Measurements from ENCODE around the gene ABCA9.
"Not testable (repeated sequence)": the region's sequence is repeated elsewhere in the genome, so short reads cannot be mapped to it uniquely, and the experiment has no call there.

Gene ABCA9

DNA sequence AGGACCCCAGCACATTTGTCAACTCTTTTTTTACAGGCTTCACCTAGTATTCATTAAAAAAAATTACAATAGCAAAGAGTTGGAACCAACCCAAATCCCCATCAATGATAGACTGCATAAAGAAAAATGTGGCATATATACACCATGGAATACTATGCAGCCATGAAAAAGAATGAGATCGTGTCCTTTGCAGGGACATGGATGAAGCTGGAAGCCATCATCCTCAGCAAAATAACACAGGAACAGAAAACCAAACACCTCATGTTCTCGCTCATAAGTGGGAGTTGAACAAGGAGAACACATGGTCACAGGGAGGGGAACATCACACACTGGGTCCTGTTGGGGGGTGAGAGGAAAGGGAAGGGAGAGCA lies 116.9 kb downstream of the ABCA9 start:
- not testable (repeated sequence) for H3K4me1 ChIP-seq (ENCODE audit: control insufficient read depth, insufficient read depth, low read depth, low read length); H3K79me1 ChIP-seq (replicated peaks; ENCODE audit: low read length, poor library complexity, severe bottlenecking); H3K14ac ChIP-seq (ENCODE audit: low read length in 2 of 2); H2BK120ac ChIP-seq (ENCODE audit: low read depth, low read length); H3K4me3 ChIP-seq (ENCODE audit: insufficient read depth in 1 of 2, low read depth in 1 of 2, low read length in 2 of 2); H4K91ac ChIP-seq (ENCODE audit: low read length); H4K8ac ChIP-seq (ENCODE audit: low read length); H3K4ac ChIP-seq (ENCODE audit: low read depth in 1 of 2, low read length in 2 of 2); H3K9me3 ChIP-seq (ENCODE audit: control insufficient read depth, low read length); H3K23ac ChIP-seq (ENCODE audit: low read length in 2 of 2); H3K27me3 ChIP-seq (ENCODE audit: control insufficient read depth in 1 of 2, insufficient read depth in 1 of 2, low read length in 2 of 2); H2BK15ac ChIP-seq (ENCODE audit: low read depth, poor library complexity, severe bottlenecking); H3K9ac ChIP-seq (ENCODE audit: low read length); H2AK5ac ChIP-seq (ENCODE audit: low read length, severe bottlenecking); H3K18ac ChIP-seq (ENCODE audit: low read depth in 1 of 2, low read length in 2 of 2); H3K27ac ChIP-seq (ENCODE audit: low read length, poor library complexity, severe bottlenecking); H2BK5ac ChIP-seq (ENCODE audit: low read depth, low read length, poor library complexity, severe bottlenecking); H2BK12ac ChIP-seq (ENCODE audit: low read length in 2 of 2); H2AFZ ChIP-seq (ENCODE audit: low read depth, low read length); DNase-seq; H3K4me2 ChIP-seq (ENCODE audit: low read length, poor library complexity, severe bottlenecking)
- 100% methylated on average over 1 of the region's 2 CpGs for WGBS
- peaks cover 0 to 33% of the 10 kb centered on the region in 2 experiments for H3K36me3 ChIP-seq (ENCODE audit: control insufficient read depth in 1 of 2, insufficient read depth in 2 of 2, low read depth in 1 of 2, low read length in 2 of 2)

DNA sequence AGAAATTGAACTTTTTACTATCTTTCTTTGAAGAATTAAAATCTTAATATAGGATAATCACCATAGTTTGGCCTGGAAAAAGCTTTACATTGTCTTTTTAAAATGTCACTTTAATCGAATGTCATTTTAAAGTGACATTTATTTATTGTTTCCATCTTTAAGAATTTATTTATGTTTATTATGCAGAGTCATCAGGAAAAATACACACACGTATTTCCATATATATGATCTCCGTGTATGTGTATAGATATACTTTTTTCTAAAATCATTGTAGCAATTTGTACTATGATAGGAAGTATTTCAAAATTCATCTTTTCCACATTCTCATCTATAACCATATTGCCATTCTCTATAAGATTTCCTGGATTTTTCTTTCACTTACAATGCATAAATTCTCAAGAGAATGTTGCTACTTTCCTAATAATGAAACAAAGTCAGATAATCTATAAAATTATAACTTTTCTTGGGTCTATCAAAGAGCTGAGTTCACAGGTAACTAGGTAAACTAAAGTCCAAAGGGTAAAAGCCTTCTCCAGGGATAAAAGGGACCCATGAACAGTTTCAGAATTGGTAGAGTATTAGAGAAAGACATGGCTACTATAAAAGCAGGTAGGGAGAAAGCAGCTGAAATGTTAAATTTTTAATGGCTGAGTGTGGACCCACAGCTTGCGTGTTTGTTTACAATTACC lies 117.5 kb downstream of the ABCA9 start:
- no peak overlapping the region for H2AK5ac ChIP-seq (ENCODE audit: low read length, severe bottlenecking)
- H3K4me2 ChIP-seq (ENCODE audit: low read length, poor library complexity, severe bottlenecking), result no peak overlapping the region
- no peaks in the 10 kb centered on the region for H3K79me1 ChIP-seq (replicated peaks; ENCODE audit: low read length, poor library complexity, severe bottlenecking)
- no peak overlapping the region for H3K23ac ChIP-seq (ENCODE audit: low read length in 2 of 2)
- H3K14ac ChIP-seq (ENCODE audit: low read length in 2 of 2), result no peak overlapping the region
- no peaks in the 10 kb centered on the region for H3K27me3 ChIP-seq (ENCODE audit: control insufficient read depth in 1 of 2, insufficient read depth in 1 of 2, low read length in 2 of 2)
- H2BK5ac ChIP-seq (ENCODE audit: low read depth, low read length, poor library complexity, severe bottlenecking), result no peak overlapping the region
- H3K27ac ChIP-seq (ENCODE audit: low read length, poor library complexity, severe bottlenecking), result no peak overlapping the region
- H3K4me3 ChIP-seq (ENCODE audit: insufficient read depth in 1 of 2, low read depth in 1 of 2, low read length in 2 of 2), result no peak overlapping the region
- H3K4ac ChIP-seq (ENCODE audit: low read depth in 1 of 2, low read length in 2 of 2), result no peak overlapping the region
- H3K9ac ChIP-seq (ENCODE audit: low read length), result no peak overlapping the region
- WGBS, result 69% methylated on average over 3 of the region's 4 CpGs
- H2BK120ac ChIP-seq (ENCODE audit: low read depth, low read length), result no peak overlapping the region
- H4K8ac ChIP-seq (ENCODE audit: low read length), result no peak overlapping the region
- peaks cover 0 to 36% of the 10 kb centered on the region in 2 experiments for H3K36me3 ChIP-seq (ENCODE audit: control insufficient read depth in 1 of 2, insufficient read depth in 2 of 2, low read depth in 1 of 2, low read length in 2 of 2)
- no peaks in the 10 kb centered on the region for H3K9me3 ChIP-seq (ENCODE audit: control insufficient read depth, low read length)
- no peak overlapping the region for H2AFZ ChIP-seq (ENCODE audit: low read depth, low read length)
- no peak overlapping the region for H2BK12ac ChIP-seq (ENCODE audit: low read length in 2 of 2)
- no peak overlapping the region for H3K18ac ChIP-seq (ENCODE audit: low read depth in 1 of 2, low read length in 2 of 2)
- no peak overlapping the region for H4K91ac ChIP-seq (ENCODE audit: low read length)
- no peak for DNase-seq
- H3K4me1 ChIP-seq (ENCODE audit: control insufficient read depth, insufficient read depth, low read depth, low read length), result no peaks in the 10 kb centered on the region
- no peak overlapping the region for H2BK15ac ChIP-seq (ENCODE audit: low read depth, poor library complexity, severe bottlenecking)

- no peaks in the 10 kb centered on the region for H3K9me3 ChIP-seq (ENCODE audit: control insufficient read depth, low read length)
- H3K4ac ChIP-seq (ENCODE audit: low read depth in 1 of 2, low read length in 2 of 2), result no peak overlapping the region
- no peak overlapping the region for H3K27ac ChIP-seq (ENCODE audit: low read length, poor library complexity, severe bottlenecking)
- H3K27me3 ChIP-seq (ENCODE audit: control insufficient read depth in 1 of 2, insufficient read depth in 1 of 2, low read length in 2 of 2), result no peaks in the 10 kb centered on the region
- H2BK120ac ChIP-seq (ENCODE audit: low read depth, low read length), result no peak overlapping the region
- H2BK15ac ChIP-seq (ENCODE audit: low read depth, poor library complexity, severe bottlenecking), result no peak overlapping the region
- no peak overlapping the region for H4K8ac ChIP-seq (ENCODE audit: low read length)
- H3K9ac ChIP-seq (ENCODE audit: low read length), result no peak overlapping the region
- H3K23ac ChIP-seq (ENCODE audit: low read length in 2 of 2), result no peak overlapping the region
- H2AFZ ChIP-seq (ENCODE audit: low read depth, low read length), result no peak overlapping the region
- H3K36me3 ChIP-seq (ENCODE audit: control insufficient read depth in 1 of 2, insufficient read depth in 2 of 2, low read depth in 1 of 2, low read length in 2 of 2), result peaks cover 0 to 43% of the 10 kb centered on the region in 2 experiments
- 95% methylated on average over 3 of the region's 3 CpGs for WGBS
- DNase-seq, result no peak
- no peak overlapping the region for H3K4me3 ChIP-seq (ENCODE audit: insufficient read depth in 1 of 2, low read depth in 1 of 2, low read length in 2 of 2)
- no peak overlapping the region for H3K14ac ChIP-seq (ENCODE audit: low read length in 2 of 2)
- H3K4me2 ChIP-seq (ENCODE audit: low read length, poor library complexity, severe bottlenecking), result no peak overlapping the region
- no peak overlapping the region for H3K18ac ChIP-seq (ENCODE audit: low read depth in 1 of 2, low read length in 2 of 2)
- H3K79me1 ChIP-seq (replicated peaks; ENCODE audit: low read length, poor library complexity, severe bottlenecking), result no peaks in the 10 kb centered on the region
- no peak overlapping the region for H2BK5ac ChIP-seq (ENCODE audit: low read depth, low read length, poor library complexity, severe bottlenecking)
- no peaks in the 10 kb centered on the region for H3K4me1 ChIP-seq (ENCODE audit: control insufficient read depth, insufficient read depth, low read depth, low read length)
- peak overlapping the region in 1 of 2 experiments; percentile 3 for H2BK12ac ChIP-seq (ENCODE audit: low read length in 2 of 2)
- no peak overlapping the region for H2AK5ac ChIP-seq (ENCODE audit: low read length, severe bottlenecking)
- H4K91ac ChIP-seq (ENCODE audit: low read length), result no peak overlapping the region
Measured at GRCh38 chr17:68942389-68942788, 118.3 kb downstream of the ABCA9 start.

GRCh38 chr17:68941761-68942160 lies 119.0 kb downstream of the ABCA9 start:
- Histone ChIP-seq H2AFZ (ENCODE audit: low read depth, low read length) (no peak overlapping the region), H2AK5ac (ENCODE audit: low read length, severe bottlenecking) (no peak overlapping the region), H3K27me3 (ENCODE audit: control insufficient read depth in 1 of 2, insufficient read depth in 1 of 2, low read length in 2 of 2) (no peaks in the 10 kb centered on the region), H2BK5ac (ENCODE audit: low read depth, low read length, poor library complexity, severe bottlenecking) (no peak overlapping the region), H3K18ac (ENCODE audit: low read depth in 1 of 2, low read length in 2 of 2) (no peak overlapping the region), H3K27ac (ENCODE audit: low read length, poor library complexity, severe bottlenecking) (no peak overlapping the region), H4K8ac (ENCODE audit: low read length) (no peak overlapping the region), H3K4ac (ENCODE audit: low read depth in 1 of 2, low read length in 2 of 2) (no peak overlapping the region), H3K14ac (ENCODE audit: low read length in 2 of 2) (no peak overlapping the region), H3K9me3 (ENCODE audit: control insufficient read depth, low read length) (no peaks in the 10 kb centered on the region), H3K9ac (ENCODE audit: low read length) (no peak overlapping the region), H4K91ac (ENCODE audit: low read length) (no peak overlapping the region), H3K36me3 (ENCODE audit: control insufficient read depth in 1 of 2, insufficient read depth in 2 of 2, low read depth in 1 of 2, low read length in 2 of 2) (peaks cover 0 to 49% of the 10 kb centered on the region in 2 experiments), H3K79me1 (replicated peaks; ENCODE audit: low read length, poor library complexity, severe bottlenecking) (no peaks in the 10 kb centered on the region), H2BK120ac (ENCODE audit: low read depth, low read length) (no peak overlapping the region), H2BK15ac (ENCODE audit: low read depth, poor library complexity, severe bottlenecking) (no peak overlapping the region), H3K4me1 (ENCODE audit: control insufficient read depth, insufficient read depth, low read depth, low read length) (no peaks in the 10 kb centered on the region), H3K4me2 (ENCODE audit: low read length, poor library complexity, severe bottlenecking) (no peak overlapping the region), H2BK12ac (ENCODE audit: low read length in 2 of 2) (no peak overlapping the region), H3K4me3 (ENCODE audit: insufficient read depth in 1 of 2, low read depth in 1 of 2, low read length in 2 of 2) (no peak overlapping the region), H3K23ac (ENCODE audit: low read length in 2 of 2) (no peak overlapping the region)
- 69% methylated on average over 3 of the region's 6 CpGs for WGBS
- DNase-seq, result no peak

Data from mesenchymal stem cell (in vitro differentiated cells and primary cell).